ENCODE results near the gene DAB1.

DAB1 gene

GRCh38 chr1:57167997-57168396 lies 255.9 kb downstream of the DAB1 start:
- no peak for TF ChIP-seq CTCF (IDR thresholded peaks at IDR 0.05; ENCODE audit: low read depth, low read length)
- no peak overlapping the region for H3K4me3 ChIP-seq (ENCODE audit: low read depth, low read length)

DNA sequence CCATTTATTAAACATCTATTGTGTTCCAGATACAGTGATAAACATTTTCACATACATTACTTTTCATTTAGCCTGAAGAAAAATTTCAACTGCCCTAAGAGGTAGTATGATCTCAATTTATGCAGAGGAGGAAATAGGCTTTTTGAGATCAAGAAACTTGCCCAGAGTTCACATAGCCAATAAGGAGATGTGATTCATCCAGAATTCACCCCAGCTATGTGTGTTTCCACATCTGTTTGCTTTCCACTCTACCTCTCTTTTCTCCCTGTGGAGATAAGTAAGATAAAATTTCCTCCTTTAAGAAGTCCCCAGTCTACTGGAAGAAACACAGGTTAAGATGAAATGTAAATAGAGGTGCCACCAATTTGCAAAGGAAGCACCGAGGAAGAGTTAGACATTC lies 258.3 kb downstream of the DAB1 start:
- no peak overlapping the region for H3K4me3 ChIP-seq (ENCODE audit: low read depth, low read length)
- no peak for TF ChIP-seq CTCF (IDR thresholded peaks at IDR 0.05; ENCODE audit: low read depth, low read length)

- no peak overlapping the region for H3K4me3 ChIP-seq (ENCODE audit: low read depth, low read length)
Observed at GRCh38 chr1:57164584-57164983, 259.3 kb downstream of the DAB1 start.

DNA sequence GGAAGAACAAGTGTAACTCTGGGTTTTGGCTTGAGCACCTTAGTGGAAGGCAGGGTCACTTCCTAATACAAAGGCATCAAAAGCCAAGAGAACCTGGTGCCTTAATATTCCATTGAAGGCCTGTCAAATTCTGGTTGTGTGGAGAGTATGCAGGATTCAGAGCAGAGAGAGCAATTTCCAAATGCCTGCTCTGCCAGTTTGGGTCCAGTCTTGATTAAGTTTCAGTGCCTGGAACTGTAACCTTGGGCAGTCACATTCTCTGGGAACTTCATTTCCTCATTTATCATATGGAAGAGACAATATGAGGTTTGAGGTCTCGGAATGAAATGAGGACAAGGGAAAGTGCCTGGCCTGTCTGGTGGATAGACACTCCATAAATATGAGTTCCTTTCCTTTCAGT lies 260.1 kb downstream of the DAB1 start:
- TF ChIP-seq CTCF (IDR thresholded peaks at IDR 0.05; ENCODE audit: low read depth, low read length): no peak
- no peak overlapping the region for H3K4me3 ChIP-seq (ENCODE audit: low read depth, low read length)

More at GRCh38 chr1:57164584-57164983, 259.3 kb downstream of the DAB1 start:
- TF ChIP-seq CTCF (IDR thresholded peaks at IDR 0.05; ENCODE audit: low read depth, low read length): no peak

- TF ChIP-seq CTCF (IDR thresholded peaks at IDR 0.05; ENCODE audit: low read depth, low read length): no peak
- no peak overlapping the region for H3K4me3 ChIP-seq (ENCODE audit: low read depth, low read length)
Observed at GRCh38 chr1:57163325-57163724, 260.5 kb downstream of the DAB1 start.

- no peak for TF ChIP-seq CTCF (IDR thresholded peaks at IDR 0.05; ENCODE audit: low read depth, low read length)
- H3K4me3 ChIP-seq (ENCODE audit: low read depth, low read length): no peak overlapping the region
Observed at GRCh38 chr1:57162607-57163261, 261.1 kb downstream of the DAB1 start.

- H3K4me3 ChIP-seq (ENCODE audit: low read depth, low read length): no peak overlapping the region
- no peak for TF ChIP-seq CTCF (IDR thresholded peaks at IDR 0.05; ENCODE audit: low read depth, low read length)
Observed at GRCh38 chr1:57160594-57160993, 263.3 kb downstream of the DAB1 start.
